Endothelial cell of umbilical vein (primary cell): ENCODE measurements around the gene PSENEN. TPM values are rescaled to one million over a fixed set of nuclear protein-coding genes. Genes with fewer than 3 reads are reported as not detected.

ENCODE experiments used
- BruUV-seq: library from RNA; stranded (reverse); fragments of 400-500 nt; replicated peaks from 2 replicates; lab custom pipeline; 2021; lab: Mats Ljungman, UMichigan
- CTCF ChIA-PET: fragments of 300-600, 350-600 bp; sonication (Branson Sonifier 250); formaldehyde crosslinking; loops from one replicate; lab custom pipeline; 2021; ENCODE audit warnings: antibody characterized with exemption, inconsistent platforms; lab: Charles Lee
- POLR2A ChIA-PET: fragments of 300-600, 350-600 bp; sonication (Branson Sonifier 250); formaldehyde crosslinking; loops from one replicate; lab custom pipeline; 2021; ENCODE audit warnings: antibody characterized with exemption, inconsistent platforms; lab: Charles Lee
- DNase-seq: peaks from one replicate; pipeline ENCODE4 v3.0.0-alpha.2; 2011; ENCODE audit warnings: low read depth, low spot score
- FAIRE-seq: peaks from 2 replicates; lab custom pipeline; 2011; peaks lifted over from hg19 to GRCh38; lab: Jason Lieb, UNC
- H2AFZ ChIP-seq: 2 replicates; pipeline ENCODE4 v1.6.0; 2012; ENCODE audit warnings: low read depth, low read length, control low read depth, inconsistent platforms
- H3K27ac ChIP-seq: 2 replicates; pipeline ENCODE4 v1.5.1; 2011; ENCODE audit warnings: low read depth, mild to moderate bottlenecking, control low read depth, low read length, moderate library complexity; ENCODE audit not compliant: insufficient read depth
- H3K27me3 ChIP-seq, 2 experiments: 2 replicates each; pipeline versions ENCODE4 v1.6.0 to v1.6.1; 2011; ENCODE audit warnings: low read length in 2 of 2, mixed read lengths in 1 of 2; ENCODE audit not compliant: control insufficient read depth in 2 of 2, insufficient read depth in 2 of 2
- H3K36me3 ChIP-seq, 2 experiments: 2 replicates in 1 of 2; 3 replicates in 1 of 2; pipeline ENCODE4 v1.5.1; 2011; ENCODE audit warnings: low read length in 2 of 2, mild to moderate bottlenecking in 1 of 2, moderate library complexity in 1 of 2; ENCODE audit not compliant: control insufficient read depth in 2 of 2, insufficient read depth in 2 of 2; ENCODE audit errors: extremely low read depth in 1 of 2
- H3K4me1 ChIP-seq: 3 replicates; pipeline ENCODE4 v1.5.1; 2011; ENCODE audit warnings: mild to moderate bottlenecking, low read length; ENCODE audit not compliant: control insufficient read depth, insufficient read depth; ENCODE audit errors: extremely low read depth
- H3K4me2 ChIP-seq: 2 replicates; pipeline ENCODE4 v1.6.1; 2011; ENCODE audit warnings: low read length, control low read depth, mixed read lengths; ENCODE audit not compliant: insufficient read depth
- H3K4me3 ChIP-seq, 3 experiments: fragments of 200-600 bp in 1 of 3; sonication (generic), shearing (Covaris generic) in 1 of 3; replicated peaks in 1 of 3; 2 replicates each; pipeline ENCODE4 v1.5.1; 2011 to 2016; ENCODE audit warnings: control low read depth in 3 of 3, low read length in 3 of 3, mild to moderate bottlenecking in 2 of 3, inconsistent platforms in 1 of 3, low read depth in 1 of 3, moderate library complexity in 1 of 3; ENCODE audit not compliant: insufficient read depth in 1 of 3
- H3K79me2 ChIP-seq: 2 replicates; pipeline ENCODE4 v1.6.0; 2012; ENCODE audit warnings: low read length, inconsistent platforms; ENCODE audit not compliant: control insufficient read depth, insufficient read depth
- H3K9ac ChIP-seq: replicated peaks from 2 replicates; pipeline ENCODE3; 2011; ENCODE audit warnings: low read length, control low read depth; ENCODE audit not compliant: insufficient read depth; ENCODE audit errors: extremely low read depth
- H3K9me1 ChIP-seq: replicated peaks from 3 replicates; pipeline ENCODE4 v1.6.0; 2011; ENCODE audit warnings: mild to moderate bottlenecking, low read length; ENCODE audit not compliant: control insufficient read depth, insufficient read depth; ENCODE audit errors: extremely low read depth
- H3K9me3 ChIP-seq: replicated peaks from 2 replicates; pipeline ENCODE4 v1.5.1; 2012; ENCODE audit warnings: low read length, inconsistent platforms; ENCODE audit not compliant: control insufficient read depth, insufficient read depth
- H4K20me1 ChIP-seq: replicated peaks from 2 replicates; pipeline ENCODE3; 2011; ENCODE audit warnings: mild to moderate bottlenecking, low read length; ENCODE audit not compliant: control insufficient read depth, insufficient read depth; ENCODE audit errors: extremely low read depth
- CTCF ChIP-seq, 2 donors: IDR thresholded peaks; 1 replicate in 1 of 2; 2 replicates in 1 of 2; pipeline ENCODE4 v1.5.1; 2011; ENCODE audit warnings: low read length in 2 of 2, mild to moderate bottlenecking in 2 of 2, moderate library complexity in 2 of 2, control low read depth in 1 of 2, inconsistent platforms in 1 of 2, low read depth in 1 of 2; ENCODE audit not compliant: insufficient read depth in 1 of 2; ENCODE audit errors: extremely low read depth in 1 of 2
- EZH2 ChIP-seq: IDR thresholded peaks from 2 replicates; pipeline ENCODE4 v1.6.1; 2012; ENCODE audit warnings: borderline replicate concordance, low read depth, mild to moderate bottlenecking, moderate library complexity, low read length, inconsistent platforms; ENCODE audit not compliant: severe bottlenecking
- FOS ChIP-seq: IDR thresholded peaks from 2 replicates; pipeline ENCODE4 v1.6.1; 2011; ENCODE audit warnings: mild to moderate bottlenecking, low read length, moderate library complexity, borderline replicate concordance; ENCODE audit not compliant: insufficient read depth
- GATA2 ChIP-seq: IDR thresholded peaks from 2 replicates; pipeline ENCODE4 v1.7.0; 2011; ENCODE audit warnings: low read depth, mild to moderate bottlenecking, moderate library complexity, mixed read lengths, low read length; ENCODE audit not compliant: insufficient read length, insufficient read depth
- JUN ChIP-seq: IDR thresholded peaks from 2 replicates; pipeline ENCODE4 v1.6.1; 2011; ENCODE audit warnings: borderline replicate concordance, low read depth; ENCODE audit not compliant: insufficient read length, insufficient read depth
- MYC ChIP-seq: IDR thresholded peaks from one replicate; pipeline ENCODE4 v1.6.1; 2011; ENCODE audit warnings: mild to moderate bottlenecking, low read depth, low read length
- POLR2AphosphoS5 ChIP-seq: IDR thresholded peaks from 2 replicates; pipeline ENCODE4 v1.6.1; 2012; ENCODE audit warnings: low read depth, mild to moderate bottlenecking, control low read depth, low read length, moderate library complexity; ENCODE audit not compliant: insufficient read depth
- dilution Hi-C: fragments of 300-500 bp; cut with MboI; formaldehyde crosslinking; loops from one replicate; pipeline ENCODE4 v1.15.0; 2019; ENCODE audit warnings: low sequenced_read_pairs; ENCODE audit not compliant: extremely low pct_ligation_motif_present
- intact Hi-C: fragments of 100-400 bp; cut with micrococcal nuclease; formaldehyde crosslinking; loops from one replicate; pipeline ENCODE4 v1.10.0; 2022
- polyA plus RNA-seq, 4 experiments: library from polyadenylated mRNA; depleted of rRNA in 3 of 4; stranded (reverse) in 3 of 4; unstranded in 1 of 4; fragments of >200 nt; gene quantifications; 2 replicates each; pipeline versions ENCODE4 v1.2.1 to v1.2.3, GENCODE V29; 2011 to 2012; ENCODE audit warnings: missing spikeins in 1 of 4
- total RNA-seq: library from RNA; stranded (reverse); gene quantifications from 2 replicates; pipeline ENCODE4 v1.2.3, GENCODE V29; 2021

Gene PSENEN
- total and polyA plus RNA-seq, 2 donors (not counting 3 experiments of a cell fraction or from before 2014, with no cell fraction given) = 60.0 to 70.1 TPM

GRCh38 chr19:35727053-35727955 lies 18.1 kb upstream of the PSENEN start:
- Histone ChIP-seq H3K4me2 (no peak overlapping the region), H3K9ac (no peak overlapping the region), H3K79me2 (no peaks in the 10 kb centered on the region), H3K27me3 (no peaks in the 10 kb centered on the region), H3K27ac (no peak overlapping the region), H3K9me3 (no peaks in the 10 kb centered on the region), H3K4me3 (no peak overlapping the region), H3K36me3 (peaks cover 28 to 89% of the 10 kb centered on the region in 2 experiments), H4K20me1 (no peaks in the 10 kb centered on the region), H2AFZ (no peak overlapping the region), H3K9me1 (no peaks in the 10 kb centered on the region), H3K4me1 (no peaks in the 10 kb centered on the region)
- POLR2A ChIA-PET = no interaction called here
- CTCF ChIA-PET = interaction anchor here (0.6 to 1.6 kb wide), 2 partner anchors 13 to 21 kb away, joined by 3 read pairs; partner anchors contain the start of gene LIN37
- FAIRE-seq (no peak), DNase-seq (no peak)
- dilution Hi-C loops (no loop called here), intact Hi-C loops (no loop called here)
- no TSS peak for BruUV-seq
- no peak for TF ChIP-seq FOS
- no peak for TF ChIP-seq JUN
- no peak for TF ChIP-seq POLR2AphosphoS5
- no peak for TF ChIP-seq GATA2
- TF ChIP-seq CTCF (IDR thresholded peaks at IDR 0.05; ENCODE audit: extremely low read depth in 1 of 2, insufficient read depth in 1 of 2, low read depth in 1 of 2, low read length in 2 of 2) = no peak
- TF ChIP-seq MYC = no peak
- no peak for TF ChIP-seq EZH2
